Esophagus muscularis mucosa (tissue), 4 donors: ENCODE data around the gene JMJD6.

Experiments
- EP300 ChIP-seq: sonication (generic); formaldehyde crosslinking; IDR thresholded peaks from one replicate; pipeline ENCODE4 v1.6.1; 2017; ENCODE audit warnings: antibody characterized with exemption
- POLR2A ChIP-seq: fragments of 450-650 bp; IDR thresholded peaks from one replicate; pipeline ENCODE4 v1.6.1; 2017; ENCODE audit warnings: antibody characterized with exemption, moderate library complexity, mild to moderate bottlenecking, low read depth
- TF ChIP-seq, protein P1 (sequence below), 3 experiments: fragments of 200-600 bp in 2 of 3; fragments of 450-650 bp in 1 of 3; sonication (generic) in 2 of 3; IDR thresholded peaks; one replicate each; pipeline ENCODE4 v1.5.1; 2017 to 2019; ENCODE audit warnings: antibody characterized with exemption in 3 of 3, mild to moderate bottlenecking in 2 of 3, moderate library complexity in 1 of 3

DNA sequence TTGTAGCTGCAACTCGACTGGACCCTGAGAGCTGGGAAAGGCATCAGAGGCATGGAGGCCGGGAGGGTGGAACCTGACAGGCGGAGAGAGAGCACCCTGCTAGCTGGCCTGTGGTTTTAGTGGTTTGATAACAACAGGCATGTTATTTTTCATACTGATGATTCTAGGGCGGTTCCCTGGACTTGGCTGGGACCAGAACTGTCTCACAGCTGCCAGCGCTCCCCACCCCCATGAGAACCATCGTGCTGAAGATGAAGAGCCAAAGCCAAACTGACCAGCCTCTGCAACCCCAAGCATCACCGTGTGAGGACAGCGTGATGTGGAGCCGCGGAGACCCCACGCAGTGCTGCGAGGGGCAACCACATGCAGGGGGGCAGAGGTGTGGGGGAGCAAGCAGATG lies 44.1 kb downstream of the JMJD6 start:
- TF ChIP-seq, protein P1, sequence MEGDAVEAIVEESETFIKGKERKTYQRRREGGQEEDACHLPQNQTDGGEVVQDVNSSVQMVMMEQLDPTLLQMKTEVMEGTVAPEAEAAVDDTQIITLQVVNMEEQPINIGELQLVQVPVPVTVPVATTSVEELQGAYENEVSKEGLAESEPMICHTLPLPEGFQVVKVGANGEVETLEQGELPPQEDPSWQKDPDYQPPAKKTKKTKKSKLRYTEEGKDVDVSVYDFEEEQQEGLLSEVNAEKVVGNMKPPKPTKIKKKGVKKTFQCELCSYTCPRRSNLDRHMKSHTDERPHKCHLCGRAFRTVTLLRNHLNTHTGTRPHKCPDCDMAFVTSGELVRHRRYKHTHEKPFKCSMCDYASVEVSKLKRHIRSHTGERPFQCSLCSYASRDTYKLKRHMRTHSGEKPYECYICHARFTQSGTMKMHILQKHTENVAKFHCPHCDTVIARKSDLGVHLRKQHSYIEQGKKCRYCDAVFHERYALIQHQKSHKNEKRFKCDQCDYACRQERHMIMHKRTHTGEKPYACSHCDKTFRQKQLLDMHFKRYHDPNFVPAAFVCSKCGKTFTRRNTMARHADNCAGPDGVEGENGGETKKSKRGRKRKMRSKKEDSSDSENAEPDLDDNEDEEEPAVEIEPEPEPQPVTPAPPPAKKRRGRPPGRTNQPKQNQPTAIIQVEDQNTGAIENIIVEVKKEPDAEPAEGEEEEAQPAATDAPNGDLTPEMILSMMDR (IDR thresholded peaks at IDR 0.05): no peak
- TF ChIP-seq POLR2A (no peak), EP300 (no peak)
